ENCODE data around the gene MYL12B.
A peak's percentile ranks its signal among the peaks of the same experiment; 100 is the strongest.
"Not testable (repeated sequence)": the region's sequence is repeated elsewhere in the genome, so short reads cannot be mapped to it uniquely, and the experiment has no call there.

MYL12B gene

GRCh38 chr18:3262234-3263131 lies 550 bp downstream of the MYL12B start:
- peak; percentile 23 for DNase-seq (ENCODE audit: low spot score)

DNA sequence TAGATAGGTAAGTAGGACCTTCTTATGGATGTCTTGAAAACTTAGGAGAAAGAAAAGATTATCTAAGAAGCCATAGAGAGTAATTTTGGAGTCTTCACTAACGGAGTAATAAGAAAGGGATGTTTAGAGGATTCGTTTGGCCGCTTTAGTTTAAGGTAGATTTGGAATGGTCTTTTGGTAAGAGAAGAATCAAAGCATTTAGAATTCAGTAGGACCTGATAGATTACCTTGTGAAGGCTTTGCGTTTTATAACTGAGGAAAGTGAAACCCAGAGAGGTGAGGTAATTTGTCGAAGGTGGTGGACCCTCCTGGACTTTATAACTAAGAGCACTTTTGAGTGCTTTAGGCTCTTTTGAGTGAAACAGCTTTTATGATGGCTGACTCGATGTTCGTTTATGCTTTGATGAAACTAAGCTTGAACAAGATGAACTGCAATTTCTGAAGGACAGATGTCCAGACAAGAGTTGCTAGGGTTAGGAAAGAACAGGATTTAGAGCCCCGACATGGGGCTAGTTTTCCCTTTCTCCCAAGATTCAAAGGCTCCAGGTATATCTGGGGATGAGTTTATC lies 1.3 kb downstream of the MYL12B start:
- DNase-seq (ENCODE audit: low spot score) = no peak

GRCh38 chr18:3264362-3264761 lies 2.4 kb downstream of the MYL12B start:
- DNase-seq (ENCODE audit: low spot score) = no peak

DNA sequence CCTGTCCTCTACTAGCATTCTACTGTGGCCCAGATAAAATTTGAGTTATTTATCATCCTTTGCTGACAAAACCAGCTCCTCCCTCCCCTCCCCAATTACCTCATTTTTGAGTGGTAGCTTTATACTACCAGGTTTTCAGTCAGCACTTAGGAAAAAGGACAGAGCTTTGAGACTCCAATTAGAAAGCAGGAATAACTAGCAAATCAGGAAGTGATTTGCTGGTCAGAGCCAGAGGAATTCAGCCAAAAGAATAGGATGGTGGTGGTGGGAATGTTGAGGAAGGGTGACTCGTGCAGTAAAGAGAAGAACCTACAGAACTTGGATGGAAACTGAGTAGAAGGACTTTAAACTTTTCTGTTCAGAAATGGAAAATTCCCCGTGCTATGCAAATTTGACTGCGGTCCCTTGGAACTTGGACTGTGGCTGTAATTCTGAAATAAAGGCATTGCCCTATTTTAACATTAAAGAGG lies 3.7 kb downstream of the MYL12B start:
- DNase-seq (ENCODE audit: low spot score) = no peak

- no peak for DNase-seq (ENCODE audit: low spot score)
Measured at GRCh38 chr18:3266062-3266608, 4.2 kb downstream of the MYL12B start.

DNA sequence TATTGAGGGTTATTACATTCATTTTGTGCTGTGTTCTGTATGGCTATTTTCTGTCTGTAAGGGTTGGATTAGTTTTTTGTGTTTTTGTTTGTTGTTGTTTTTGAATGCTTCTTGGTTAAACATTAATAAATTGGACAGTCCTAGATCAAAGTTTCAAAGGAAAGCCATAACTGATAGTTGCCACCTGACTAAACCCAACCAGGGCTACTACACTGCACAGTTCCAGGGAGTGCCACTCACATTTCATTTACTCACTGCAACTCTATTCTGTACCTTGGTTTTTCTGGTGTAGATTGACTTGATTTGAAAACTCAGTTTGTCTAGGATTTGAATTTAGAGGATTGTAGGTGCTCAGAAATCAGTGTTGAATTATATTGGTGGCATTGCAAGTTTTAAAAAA lies 6.4 kb downstream of the MYL12B start:
- no peak for DNase-seq (ENCODE audit: low spot score)

- no peak for DNase-seq (ENCODE audit: low spot score)
Measured at GRCh38 chr18:3269241-3269913, 7.4 kb downstream of the MYL12B start.

DNA sequence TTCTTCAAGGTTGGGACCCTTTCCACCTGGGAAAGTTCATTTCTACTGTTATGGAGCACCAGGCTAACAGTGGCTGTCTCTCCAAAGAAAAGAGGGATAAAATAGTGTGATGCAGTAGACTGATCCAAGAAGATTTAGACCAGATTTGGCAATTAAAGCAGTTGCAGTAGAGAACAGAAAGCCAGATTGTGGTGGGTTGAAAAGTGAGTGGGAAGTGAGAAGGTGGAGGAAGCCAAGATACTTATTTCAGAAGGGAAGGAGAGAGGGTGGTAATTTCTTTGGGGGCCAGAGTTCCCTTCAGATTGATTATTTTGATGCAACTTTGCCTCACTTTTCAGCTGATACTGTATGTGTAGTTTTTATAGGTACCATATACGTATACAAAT lies 8.0 kb downstream of the MYL12B start:
- no peak for DNase-seq (ENCODE audit: low spot score)

DNA sequence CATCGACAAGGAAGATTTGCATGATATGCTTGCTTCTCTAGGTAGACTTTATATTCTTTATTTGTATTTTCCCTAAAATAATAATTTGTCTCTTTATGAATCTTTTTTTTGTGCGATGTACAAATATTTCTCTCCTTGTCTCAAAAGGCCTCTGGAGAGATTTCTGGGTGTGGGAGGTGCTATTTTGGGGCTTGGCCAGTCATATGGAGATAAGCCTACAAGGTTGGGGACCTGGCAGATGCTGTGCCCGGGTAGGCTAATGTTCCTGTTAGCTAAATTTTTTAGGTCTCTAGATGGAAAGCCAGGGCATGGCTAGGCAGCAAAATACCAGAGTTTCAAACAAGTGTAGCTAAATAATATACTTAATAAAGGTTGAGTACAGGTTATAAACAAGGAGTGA lies 11.1 kb downstream of the MYL12B start:
- no peak for DNase-seq (ENCODE audit: low spot score)

DNA sequence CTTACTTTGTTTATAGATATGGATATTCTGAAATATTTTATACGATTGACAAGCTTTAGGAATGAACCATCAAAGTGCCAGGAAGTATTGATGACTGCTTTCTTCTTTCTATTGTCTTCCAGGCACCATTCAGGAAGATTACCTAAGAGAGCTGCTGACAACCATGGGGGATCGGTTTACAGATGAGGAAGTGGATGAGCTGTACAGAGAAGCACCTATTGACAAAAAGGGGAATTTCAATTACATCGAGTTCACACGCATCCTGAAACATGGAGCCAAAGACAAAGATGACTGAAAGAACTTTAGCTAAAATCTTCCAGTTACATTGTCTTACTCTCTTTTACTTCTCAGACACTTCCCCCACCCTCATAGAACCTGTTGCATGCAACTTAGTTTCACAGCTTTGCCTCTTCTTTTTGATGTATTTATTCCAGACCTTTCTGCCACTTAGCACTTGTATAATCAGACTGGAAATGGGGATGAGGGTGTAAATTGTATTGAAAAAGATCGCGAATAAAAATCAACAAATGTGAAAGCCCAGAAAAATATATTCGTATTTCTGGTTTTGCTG lies 15.8 kb downstream of the MYL12B start:
- not testable (repeated sequence) for DNase-seq (ENCODE audit: low spot score)

DNA sequence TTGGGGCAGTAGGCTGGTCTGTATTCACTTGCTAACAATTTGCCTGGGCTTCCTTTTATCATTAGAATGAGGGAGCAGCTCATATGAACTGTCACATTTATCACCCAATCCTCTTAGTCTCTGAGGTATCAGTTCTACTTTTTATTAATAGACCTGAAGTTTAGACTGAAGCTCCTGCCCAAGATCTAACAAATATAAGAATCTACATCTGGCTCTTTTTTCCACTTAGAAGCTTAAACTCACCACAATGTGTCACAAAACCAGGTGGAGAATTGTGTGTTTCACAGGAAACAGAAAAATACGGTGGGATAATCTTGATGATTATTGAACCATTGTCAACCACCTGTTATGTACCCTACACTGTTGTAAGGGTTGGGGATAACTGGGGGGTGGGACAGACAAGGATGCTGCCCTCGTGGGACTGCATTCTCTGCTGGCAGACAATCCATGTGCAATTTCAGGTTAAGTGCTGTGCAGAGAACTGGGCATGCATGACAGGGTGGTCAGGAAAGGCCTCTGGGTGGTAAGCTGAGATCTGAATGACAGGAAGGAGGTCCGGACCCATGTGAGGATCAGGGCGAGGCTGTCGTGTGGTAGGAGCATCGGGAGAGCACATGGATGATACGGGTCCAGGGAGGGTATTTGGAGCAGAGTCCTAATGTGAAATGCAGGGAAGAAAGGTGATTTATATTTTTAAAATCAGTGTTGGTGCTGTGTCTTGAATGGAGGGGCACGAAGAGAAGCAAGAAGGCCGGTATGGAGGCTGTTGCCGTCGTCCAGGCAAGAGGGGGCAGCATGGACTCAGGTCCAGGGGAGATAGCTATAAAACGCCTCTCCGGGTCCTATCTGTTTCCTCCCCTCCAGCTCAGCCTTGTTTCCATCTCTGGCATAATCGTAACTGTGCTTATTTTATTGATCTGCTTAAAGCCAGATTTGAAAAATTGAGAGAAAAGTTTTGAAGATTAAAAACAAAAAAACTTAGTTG lies 17.6 kb downstream of the MYL12B start:
- peak; percentile 54 for DNase-seq (ENCODE audit: low spot score)

DNA sequence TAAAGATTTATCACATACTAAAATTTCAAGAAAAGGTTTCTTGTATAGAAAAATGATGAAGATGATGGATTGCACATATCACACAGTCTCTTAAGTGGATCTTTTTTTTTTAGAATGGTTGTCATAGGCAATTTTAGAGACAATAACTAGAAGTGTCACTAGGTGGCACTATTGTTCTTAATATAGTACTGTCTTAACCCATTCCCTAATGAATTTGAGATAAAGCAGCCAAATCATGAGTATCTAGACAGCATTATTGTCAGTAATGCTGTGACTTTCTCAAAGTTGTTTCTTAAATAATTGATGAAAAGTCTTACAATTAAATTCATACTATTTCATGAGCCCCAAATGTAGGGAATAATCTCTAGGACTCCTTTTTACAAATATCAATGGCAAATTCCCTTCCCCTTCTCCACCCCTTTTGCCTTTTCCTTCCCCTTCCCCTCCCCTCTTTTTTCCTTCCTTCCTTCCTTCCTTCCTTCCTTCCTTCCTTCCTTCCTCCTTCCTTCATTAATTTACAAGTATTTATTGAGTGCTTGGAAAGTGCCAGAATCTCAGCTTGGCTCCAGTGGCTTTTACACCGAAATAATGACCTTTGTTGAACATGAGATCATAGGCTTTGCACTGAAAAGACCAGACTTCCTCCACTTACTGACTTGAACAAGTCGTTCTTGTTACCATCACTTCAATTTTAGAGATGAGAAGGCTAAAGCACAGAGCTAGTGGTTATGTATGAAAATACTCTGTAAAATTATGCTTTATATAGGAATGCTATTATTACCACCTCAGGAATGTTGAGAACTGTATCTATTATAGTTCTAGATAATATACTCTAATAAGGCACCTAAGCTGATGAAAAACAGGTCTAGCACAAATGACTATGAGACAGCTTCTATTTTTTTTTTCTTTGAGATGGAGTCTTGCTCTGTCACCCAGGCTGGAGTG lies 19.8 kb downstream of the MYL12B start:
- peak; percentile 59 for DNase-seq (ENCODE audit: low spot score)

DNA sequence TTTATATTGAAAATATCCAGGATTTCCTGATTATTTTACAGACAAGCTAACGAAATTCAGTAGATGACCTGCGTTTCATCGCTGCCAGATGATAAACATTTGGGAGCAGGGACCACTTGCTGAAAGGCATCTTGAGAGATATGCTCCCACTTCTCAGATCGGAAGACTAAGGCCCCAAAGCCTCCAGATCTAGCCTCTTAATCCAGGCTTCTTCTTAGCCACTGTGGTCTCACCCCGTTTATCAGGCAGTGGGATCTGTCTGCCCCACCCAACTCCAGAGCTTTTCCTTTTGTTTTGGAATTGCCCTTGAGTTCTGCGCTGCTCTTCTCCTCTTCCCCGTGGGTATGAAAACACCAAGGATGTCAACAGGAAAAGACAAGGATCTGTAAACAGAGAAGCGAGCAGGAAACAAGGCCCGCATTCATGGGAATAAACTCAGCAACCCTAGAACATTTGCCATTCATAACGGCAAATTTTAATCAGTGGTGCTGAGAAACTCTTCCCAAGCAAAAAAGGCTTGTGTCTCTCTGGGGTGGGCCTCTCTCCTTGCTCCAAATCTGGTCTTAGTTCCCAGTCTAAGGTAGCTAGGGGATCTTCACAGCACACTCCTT lies 21.4 kb downstream of the MYL12B start:
- no peak for DNase-seq (ENCODE audit: low spot score)

DNA sequence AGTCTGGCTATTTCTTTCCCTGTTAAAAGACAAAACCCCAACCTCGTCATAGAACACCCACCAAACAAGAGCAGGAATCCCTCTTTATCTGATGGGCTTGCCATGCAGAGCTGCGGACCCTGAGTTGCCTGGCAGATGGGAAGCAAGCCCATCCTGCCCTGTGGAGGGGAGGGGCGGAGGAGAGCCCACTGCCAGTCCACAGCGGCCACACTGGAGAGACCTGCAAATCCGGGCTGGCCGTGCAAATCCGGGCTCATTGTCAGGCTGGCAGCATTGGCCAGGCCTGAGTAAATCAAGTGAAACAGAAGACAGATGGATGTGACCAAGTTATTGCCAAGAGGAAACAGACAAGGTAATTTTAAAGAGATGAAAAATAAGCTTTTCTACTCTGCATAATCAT lies 22.0 kb downstream of the MYL12B start:
- no peak for DNase-seq (ENCODE audit: low spot score)

DNA sequence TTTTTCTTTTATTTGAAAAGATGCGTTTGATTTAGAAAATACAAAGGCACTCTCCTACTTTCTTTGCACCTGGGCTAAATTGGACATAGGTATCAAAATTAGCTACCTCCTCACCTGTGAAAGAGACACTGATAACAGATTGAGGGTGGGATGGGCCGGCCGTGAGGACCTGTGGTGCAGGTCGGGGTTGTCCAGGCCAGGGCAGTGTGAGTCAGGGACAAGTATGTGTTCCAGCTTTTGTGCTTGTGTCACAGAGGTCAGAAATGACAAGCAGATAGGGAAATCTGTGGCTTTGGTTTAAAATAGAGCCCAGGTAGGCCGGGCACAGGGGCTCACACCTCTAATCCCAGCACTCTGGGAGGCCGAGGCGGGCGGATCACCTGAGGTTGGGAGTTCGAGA lies 22.6 kb downstream of the MYL12B start:
- no peak for DNase-seq (ENCODE audit: low spot score)

DNA sequence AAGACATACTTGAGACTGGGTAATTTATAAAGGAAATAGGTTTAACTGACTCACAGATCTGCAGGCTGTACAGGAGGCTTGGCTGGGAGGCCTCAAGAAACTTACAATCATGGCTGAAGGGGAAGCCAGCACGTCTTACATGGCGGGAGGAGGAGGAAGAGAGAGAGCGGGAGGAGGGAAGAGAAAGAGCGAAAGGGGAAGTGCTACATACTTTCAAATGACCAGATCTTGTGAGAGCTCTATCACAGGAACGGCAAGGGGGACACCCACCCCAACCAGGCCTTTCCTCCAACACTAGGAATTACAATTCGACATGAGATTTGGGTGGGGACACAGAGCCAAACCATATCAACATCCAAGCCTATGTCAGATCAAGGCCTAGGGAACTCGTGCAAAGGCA lies 24.2 kb downstream of the MYL12B start:
- no peak for DNase-seq (ENCODE audit: low spot score)

- DNase-seq (ENCODE audit: low spot score) = no peak
Measured at GRCh38 chr18:3293196-3293951, 31.4 kb downstream of the MYL12B start.

- no peak for DNase-seq (ENCODE audit: low spot score)
Measured at GRCh38 chr18:3294435-3295080, 32.6 kb downstream of the MYL12B start.

Data from germinal center (tissue), 1 donor.